Measurements from ENCODE around the gene PPP3CA.

DNA sequence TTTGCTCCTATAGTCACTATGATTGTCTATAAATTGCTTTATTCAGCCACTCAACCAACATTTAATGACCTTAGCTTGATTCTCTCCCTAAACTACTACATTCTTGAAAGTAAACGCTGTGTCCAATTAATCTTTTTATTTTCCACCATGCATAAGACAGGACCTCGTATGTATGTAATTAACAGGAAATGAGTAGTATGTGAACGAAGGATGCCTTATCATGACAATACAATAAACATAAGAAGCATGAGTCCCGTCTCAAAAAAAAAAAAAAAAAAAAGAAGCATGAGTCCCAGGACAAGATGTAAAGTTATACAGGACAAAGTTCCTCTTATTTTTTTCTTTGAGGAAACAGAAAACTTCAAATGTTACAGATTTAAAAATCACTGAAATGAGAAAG, 92.5 kb downstream of the PPP3CA start:
- TF ChIP-seq, protein P1, sequence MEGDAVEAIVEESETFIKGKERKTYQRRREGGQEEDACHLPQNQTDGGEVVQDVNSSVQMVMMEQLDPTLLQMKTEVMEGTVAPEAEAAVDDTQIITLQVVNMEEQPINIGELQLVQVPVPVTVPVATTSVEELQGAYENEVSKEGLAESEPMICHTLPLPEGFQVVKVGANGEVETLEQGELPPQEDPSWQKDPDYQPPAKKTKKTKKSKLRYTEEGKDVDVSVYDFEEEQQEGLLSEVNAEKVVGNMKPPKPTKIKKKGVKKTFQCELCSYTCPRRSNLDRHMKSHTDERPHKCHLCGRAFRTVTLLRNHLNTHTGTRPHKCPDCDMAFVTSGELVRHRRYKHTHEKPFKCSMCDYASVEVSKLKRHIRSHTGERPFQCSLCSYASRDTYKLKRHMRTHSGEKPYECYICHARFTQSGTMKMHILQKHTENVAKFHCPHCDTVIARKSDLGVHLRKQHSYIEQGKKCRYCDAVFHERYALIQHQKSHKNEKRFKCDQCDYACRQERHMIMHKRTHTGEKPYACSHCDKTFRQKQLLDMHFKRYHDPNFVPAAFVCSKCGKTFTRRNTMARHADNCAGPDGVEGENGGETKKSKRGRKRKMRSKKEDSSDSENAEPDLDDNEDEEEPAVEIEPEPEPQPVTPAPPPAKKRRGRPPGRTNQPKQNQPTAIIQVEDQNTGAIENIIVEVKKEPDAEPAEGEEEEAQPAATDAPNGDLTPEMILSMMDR (conservative IDR thresholded peaks at IDR 0.05 in 1 of 2, IDR thresholded peaks at IDR 0.05 in 1 of 2; ENCODE audit: low read depth in 1 of 2, low read length in 2 of 2): no peak
- TF ChIP-seq EZH2 (IDR thresholded peaks at IDR 0.05; ENCODE audit: low read length, missing control alignments): no peak
